Measurements from ENCODE around the gene GAS1. TPM values are rescaled to one million over a fixed set of nuclear protein-coding genes. Genes with fewer than 3 reads are reported as not detected.

The GAS1 gene
- total and polyA plus RNA-seq, 9 donors = 60.1 to 123 (median 91.1) TPM

DNA sequence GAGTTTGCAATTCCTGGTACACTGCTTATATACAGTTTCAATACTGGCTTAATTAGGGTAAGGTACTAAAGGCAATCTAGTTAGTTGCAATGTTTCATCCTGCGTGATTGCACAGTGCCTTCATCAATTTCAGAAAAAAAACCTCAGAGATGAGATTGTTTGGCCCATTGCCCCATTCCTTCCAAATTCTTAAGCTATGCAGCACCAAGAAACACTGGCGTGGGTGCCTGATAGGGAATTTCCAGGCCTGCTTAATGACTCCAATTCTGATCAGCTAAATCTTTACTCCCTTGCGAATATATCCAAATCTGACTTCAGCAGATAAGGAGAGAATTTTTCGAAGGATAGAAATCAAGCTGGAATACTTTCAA lies 35.9 kb upstream of the GAS1 start:
- no peak overlapping the region for H3K27ac ChIP-seq (ENCODE audit: low read length)
- no peaks in the 10 kb centered on the region for H3K9me3 ChIP-seq (replicated peaks; ENCODE audit: control insufficient read depth, low read depth, low read length)
- no peak for DNase-seq
- H3K27me3 ChIP-seq (ENCODE audit: control insufficient read depth, insufficient read depth, low read length) = no peaks in the 10 kb centered on the region
- H3K36me3 ChIP-seq (ENCODE audit: control insufficient read depth, insufficient read depth, low read length) = no peaks in the 10 kb centered on the region
- no peak overlapping the region for H3K4me3 ChIP-seq (ENCODE audit: low read length)
- no CpG with 5 or more reads among the region's 4 CpGs for WGBS (ENCODE audit: insufficient coverage)
- H3K4me1 ChIP-seq (ENCODE audit: control insufficient read depth, insufficient read depth, low read length) = peaks cover 22% of the 10 kb centered on the region

- Histone ChIP-seq H3K4me1 (ENCODE audit: control insufficient read depth, insufficient read depth, low read length) (peaks cover 31% of the 10 kb centered on the region), H3K4me3 (ENCODE audit: low read length) (no peak overlapping the region), H3K27me3 (ENCODE audit: control insufficient read depth, insufficient read depth, low read length) (no peaks in the 10 kb centered on the region), H3K27ac (ENCODE audit: low read length) (no peak overlapping the region), H3K36me3 (ENCODE audit: control insufficient read depth, insufficient read depth, low read length) (no peaks in the 10 kb centered on the region), H3K9me3 (replicated peaks; ENCODE audit: control insufficient read depth, low read depth, low read length) (no peaks in the 10 kb centered on the region)
- WGBS (ENCODE audit: insufficient coverage) = no CpG with 5 or more reads among the region's 3 CpGs
- DNase-seq = no peak
Measured at GRCh38 chr9:86980802-86981201, 33.5 kb upstream of the GAS1 start.

DNA sequence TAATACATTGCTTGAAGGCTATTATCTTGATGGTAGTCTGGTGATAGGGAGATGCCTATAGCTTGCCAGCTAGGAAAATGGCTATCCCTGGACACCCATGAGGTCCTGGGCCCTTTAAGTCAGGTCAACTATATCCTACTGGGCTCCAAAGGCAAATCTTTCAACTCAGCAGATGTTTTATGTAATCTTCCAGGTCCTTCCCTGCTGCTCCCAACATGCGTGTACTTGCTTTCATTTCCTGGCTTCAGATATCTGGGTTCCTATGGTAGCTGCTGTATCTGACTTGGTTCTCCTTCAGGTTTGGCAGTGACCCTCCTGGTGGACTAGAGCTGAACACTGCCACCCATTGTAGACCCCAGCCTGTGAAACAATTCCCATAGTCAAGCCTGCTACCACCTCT lies 32.4 kb upstream of the GAS1 start:
- Histone ChIP-seq H3K4me1 (ENCODE audit: control insufficient read depth, insufficient read depth, low read length) (peaks cover 25% of the 10 kb centered on the region), H3K27me3 (ENCODE audit: control insufficient read depth, insufficient read depth, low read length) (no peaks in the 10 kb centered on the region), H3K36me3 (ENCODE audit: control insufficient read depth, insufficient read depth, low read length) (no peaks in the 10 kb centered on the region), H3K27ac (ENCODE audit: low read length) (peak overlapping the region; percentile 87), H3K9me3 (replicated peaks; ENCODE audit: control insufficient read depth, low read depth, low read length) (no peaks in the 10 kb centered on the region), H3K4me3 (ENCODE audit: low read length) (no peak overlapping the region)
- no peak for DNase-seq
- WGBS (ENCODE audit: insufficient coverage) = 63% methylated on average over 1 of the region's 1 CpG

DNA sequence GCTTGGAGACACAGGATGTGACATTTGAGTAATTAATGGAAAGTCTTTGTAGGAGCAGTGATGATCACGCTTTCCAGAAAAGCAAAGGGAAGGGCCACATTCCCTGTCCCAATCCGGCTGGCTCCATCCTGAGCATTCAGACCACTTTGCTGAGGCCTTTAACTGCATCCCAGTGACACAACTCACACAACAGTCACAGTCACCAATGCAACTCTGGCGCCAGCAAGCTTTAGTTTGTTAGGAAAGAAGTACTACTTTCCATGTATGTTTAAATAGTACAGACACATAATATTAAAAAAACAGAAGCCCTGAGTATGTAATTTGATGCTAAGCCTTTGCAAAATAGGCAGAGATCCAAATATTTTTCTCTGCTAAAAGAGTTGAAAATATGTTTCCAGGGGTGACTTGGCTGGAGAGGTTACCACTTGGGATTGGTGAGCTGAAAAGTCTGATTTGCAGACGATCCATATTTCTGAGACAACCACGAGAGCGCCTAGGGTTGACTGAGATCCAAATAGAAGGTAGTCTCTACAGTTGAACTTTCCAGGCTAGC lies 31.7 kb upstream of the GAS1 start:
- H3K4me3 ChIP-seq (ENCODE audit: low read length) = no peak overlapping the region
- H3K36me3 ChIP-seq (ENCODE audit: control insufficient read depth, insufficient read depth, low read length) = no peaks in the 10 kb centered on the region
- H3K9me3 ChIP-seq (replicated peaks; ENCODE audit: control insufficient read depth, low read depth, low read length) = no peaks in the 10 kb centered on the region
- H3K27ac ChIP-seq (ENCODE audit: low read length) = peak overlapping the region; percentile 87
- H3K27me3 ChIP-seq (ENCODE audit: control insufficient read depth, insufficient read depth, low read length) = no peaks in the 10 kb centered on the region
- WGBS (ENCODE audit: insufficient coverage) = 12% methylated on average over 3 of the region's 6 CpGs
- peaks cover 24% of the 10 kb centered on the region for H3K4me1 ChIP-seq (ENCODE audit: control insufficient read depth, insufficient read depth, low read length)
- DNase-seq = peak; percentile 90

GRCh38 chr9:86978413-86978812 lies 31.1 kb upstream of the GAS1 start:
- Histone ChIP-seq H3K4me3 (ENCODE audit: low read length) (no peak overlapping the region), H3K36me3 (ENCODE audit: control insufficient read depth, insufficient read depth, low read length) (no peaks in the 10 kb centered on the region), H3K27me3 (ENCODE audit: control insufficient read depth, insufficient read depth, low read length) (no peaks in the 10 kb centered on the region), H3K27ac (ENCODE audit: low read length) (peak overlapping the region; percentile 87), H3K9me3 (replicated peaks; ENCODE audit: control insufficient read depth, low read depth, low read length) (no peaks in the 10 kb centered on the region), H3K4me1 (ENCODE audit: control insufficient read depth, insufficient read depth, low read length) (peaks cover 20% of the 10 kb centered on the region)
- WGBS (ENCODE audit: insufficient coverage) = no CpG with 5 or more reads among the region's 2 CpGs
- DNase-seq = peak; percentile 91

DNA sequence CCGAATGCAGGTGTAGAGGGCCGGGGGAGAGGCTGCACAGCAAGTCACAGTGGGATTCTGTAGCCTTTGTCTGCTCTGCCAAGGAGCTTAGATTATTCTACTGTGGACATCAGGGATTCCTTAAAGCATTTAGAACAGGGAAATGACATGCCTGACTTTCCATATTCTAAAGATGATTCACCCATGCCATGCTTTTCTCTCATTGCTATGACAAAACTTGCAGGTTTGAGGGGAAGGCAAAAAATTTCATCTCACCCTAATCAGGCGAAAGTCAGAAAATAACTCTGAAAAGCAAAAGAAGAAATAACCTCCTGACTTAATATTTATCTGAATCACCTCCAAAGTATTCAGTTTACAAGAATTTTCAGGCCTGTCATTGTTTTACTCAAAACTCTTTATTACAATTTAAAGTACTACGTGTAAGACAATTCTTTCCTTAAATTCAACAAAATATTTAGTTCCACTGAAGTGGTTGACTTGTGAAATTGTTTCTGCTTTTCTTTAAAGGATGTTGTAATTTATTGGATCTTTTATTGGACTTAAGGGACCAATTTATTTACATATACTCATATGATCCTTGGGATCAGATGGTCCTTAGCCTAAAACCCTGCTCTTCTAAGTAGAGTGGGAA lies 30.0 kb upstream of the GAS1 start:
- DNase-seq = no peak
- Histone ChIP-seq H3K4me3 (ENCODE audit: low read length) (no peak overlapping the region), H3K9me3 (replicated peaks; ENCODE audit: control insufficient read depth, low read depth, low read length) (no peaks in the 10 kb centered on the region), H3K36me3 (ENCODE audit: control insufficient read depth, insufficient read depth, low read length) (no peaks in the 10 kb centered on the region), H3K4me1 (ENCODE audit: control insufficient read depth, insufficient read depth, low read length) (peaks cover 17% of the 10 kb centered on the region), H3K27me3 (ENCODE audit: control insufficient read depth, insufficient read depth, low read length) (no peaks in the 10 kb centered on the region), H3K27ac (ENCODE audit: low read length) (peak overlapping the region; percentile 63)
- WGBS (ENCODE audit: insufficient coverage) = 79% methylated on average over 2 of the region's 4 CpGs

DNA sequence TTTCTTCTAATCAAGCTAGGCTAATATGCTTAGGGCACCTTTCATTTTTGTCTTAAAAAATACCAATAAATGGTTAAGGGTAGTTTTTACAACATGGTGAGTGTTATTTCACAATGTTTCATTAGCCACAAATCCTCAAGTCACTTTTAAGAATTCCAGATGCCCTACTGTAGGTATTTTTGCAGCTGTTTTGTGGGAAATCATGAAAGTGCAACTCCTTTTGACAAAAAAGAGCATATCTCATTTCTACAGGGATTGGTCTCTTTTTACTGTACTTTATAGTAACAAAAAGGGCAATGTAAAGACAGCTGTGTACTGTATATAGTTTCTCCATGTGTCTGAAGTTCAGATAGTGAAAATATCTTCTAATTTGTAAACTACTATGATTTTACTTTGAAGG lies 28.3 kb upstream of the GAS1 start:
- Histone ChIP-seq H3K9me3 (replicated peaks; ENCODE audit: control insufficient read depth, low read depth, low read length) (no peaks in the 10 kb centered on the region), H3K4me1 (ENCODE audit: control insufficient read depth, insufficient read depth, low read length) (peaks cover 17% of the 10 kb centered on the region), H3K27ac (ENCODE audit: low read length) (peak overlapping the region; percentile 5), H3K27me3 (ENCODE audit: control insufficient read depth, insufficient read depth, low read length) (no peaks in the 10 kb centered on the region), H3K4me3 (ENCODE audit: low read length) (no peak overlapping the region), H3K36me3 (ENCODE audit: control insufficient read depth, insufficient read depth, low read length) (no peaks in the 10 kb centered on the region)
- DNase-seq = no peak

DNA sequence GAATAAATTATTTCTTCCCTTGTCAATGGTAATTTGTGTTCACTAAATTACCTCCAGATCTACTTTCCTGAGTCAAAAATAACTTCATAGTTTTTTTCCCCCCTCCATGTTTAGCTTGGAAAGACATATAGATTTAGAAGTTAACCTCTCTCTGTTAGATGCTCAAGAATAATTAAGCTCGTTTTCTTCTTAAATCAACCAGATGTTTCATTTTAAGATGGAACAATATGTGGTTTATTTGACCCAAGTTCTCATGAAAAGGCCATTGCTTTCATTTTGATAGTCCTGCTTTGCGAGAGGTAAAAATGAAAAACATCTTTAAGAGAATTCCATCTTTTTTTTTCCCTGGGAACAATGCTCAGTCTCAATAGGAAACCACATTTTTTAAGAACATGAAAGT lies 27.7 kb upstream of the GAS1 start:
- H3K9me3 ChIP-seq (replicated peaks; ENCODE audit: control insufficient read depth, low read depth, low read length) = no peaks in the 10 kb centered on the region
- H3K4me3 ChIP-seq (ENCODE audit: low read length) = no peak overlapping the region
- H3K4me1 ChIP-seq (ENCODE audit: control insufficient read depth, insufficient read depth, low read length) = peaks cover 17% of the 10 kb centered on the region
- WGBS (ENCODE audit: insufficient coverage) = no CpG with 5 or more reads among the region's 2 CpGs
- H3K27ac ChIP-seq (ENCODE audit: low read length) = peak overlapping the region; percentile 5
- no peak for DNase-seq
- H3K27me3 ChIP-seq (ENCODE audit: control insufficient read depth, insufficient read depth, low read length) = no peaks in the 10 kb centered on the region
- H3K36me3 ChIP-seq (ENCODE audit: control insufficient read depth, insufficient read depth, low read length) = no peaks in the 10 kb centered on the region

GRCh38 chr9:86974421-86974820 lies 27.1 kb upstream of the GAS1 start:
- no CpG with 5 or more reads among the region's 2 CpGs for whole genome bisulfite sequencing (ENCODE audit: insufficient coverage)
- no peaks in the 10 kb centered on the region for H3K36me3 ChIP-seq (ENCODE audit: control insufficient read depth, insufficient read depth, low read length)
- H3K27ac ChIP-seq (ENCODE audit: low read length) = no peak overlapping the region
- peaks cover 16% of the 10 kb centered on the region for H3K4me1 ChIP-seq (ENCODE audit: control insufficient read depth, insufficient read depth, low read length)
- no peaks in the 10 kb centered on the region for H3K27me3 ChIP-seq (ENCODE audit: control insufficient read depth, insufficient read depth, low read length)
- DNase-seq = no peak
- no peaks in the 10 kb centered on the region for H3K9me3 ChIP-seq (replicated peaks; ENCODE audit: control insufficient read depth, low read depth, low read length)
- no peak overlapping the region for H3K4me3 ChIP-seq (ENCODE audit: low read length)

DNA sequence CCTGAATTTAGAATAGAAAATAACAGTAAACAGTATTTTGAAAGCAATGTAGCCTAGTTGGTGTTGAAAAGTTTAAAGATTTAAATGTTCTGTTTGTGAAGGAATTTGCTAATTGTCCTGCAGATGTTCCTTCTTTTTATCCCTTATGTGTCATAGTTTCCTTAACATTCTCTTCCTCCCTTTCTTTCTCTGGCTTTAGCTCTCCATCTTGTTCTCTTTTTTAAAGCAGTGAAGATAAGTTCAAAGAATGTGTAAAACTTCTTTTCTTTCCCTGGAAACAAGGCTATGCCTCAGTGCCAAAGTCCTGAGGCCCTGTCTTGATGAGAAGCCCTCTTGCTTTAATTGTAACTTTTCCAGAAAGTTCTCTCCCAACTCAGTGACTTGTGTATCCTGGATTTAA lies 24.4 kb upstream of the GAS1 start:
- no peaks in the 10 kb centered on the region for H3K27me3 ChIP-seq (ENCODE audit: control insufficient read depth, insufficient read depth, low read length)
- peak overlapping the region; percentile 54 for H3K27ac ChIP-seq (ENCODE audit: low read length)
- H3K36me3 ChIP-seq (ENCODE audit: control insufficient read depth, insufficient read depth, low read length) = no peaks in the 10 kb centered on the region
- peak; percentile 71 for DNase-seq
- H3K9me3 ChIP-seq (replicated peaks; ENCODE audit: control insufficient read depth, low read depth, low read length) = no peaks in the 10 kb centered on the region
- H3K4me1 ChIP-seq (ENCODE audit: control insufficient read depth, insufficient read depth, low read length) = peaks cover 5% of the 10 kb centered on the region
- no peak overlapping the region for H3K4me3 ChIP-seq (ENCODE audit: low read length)
